EL (cell line): ENCODE measurements around the gene CADPS.

ENCODE experiments used
- DNase-seq: peaks from one replicate; pipeline ENCODE4 v3.0.0-alpha.2; 2016

The CADPS gene

DNA sequence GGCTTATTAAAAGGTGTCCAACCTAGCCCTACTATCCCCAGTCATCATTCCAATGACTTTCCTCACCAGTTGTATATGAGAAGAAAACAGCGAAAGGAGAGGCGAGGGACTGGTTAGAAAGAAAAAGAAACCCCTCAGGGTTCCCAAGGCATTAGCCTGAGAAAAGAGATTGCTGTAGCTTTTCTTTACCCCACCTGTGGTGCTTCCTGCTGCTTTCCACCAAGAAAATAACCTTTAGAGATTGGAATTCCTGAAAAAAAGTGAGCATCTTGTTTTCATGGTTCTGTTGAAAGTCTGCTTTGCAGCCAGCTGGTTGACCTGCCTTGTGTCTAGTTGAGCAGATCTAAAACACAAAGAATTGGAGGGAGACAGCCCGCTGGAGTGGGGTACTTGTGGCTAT lies 196.4 kb downstream of the CADPS start:
- DNase-seq: no peak

DNA sequence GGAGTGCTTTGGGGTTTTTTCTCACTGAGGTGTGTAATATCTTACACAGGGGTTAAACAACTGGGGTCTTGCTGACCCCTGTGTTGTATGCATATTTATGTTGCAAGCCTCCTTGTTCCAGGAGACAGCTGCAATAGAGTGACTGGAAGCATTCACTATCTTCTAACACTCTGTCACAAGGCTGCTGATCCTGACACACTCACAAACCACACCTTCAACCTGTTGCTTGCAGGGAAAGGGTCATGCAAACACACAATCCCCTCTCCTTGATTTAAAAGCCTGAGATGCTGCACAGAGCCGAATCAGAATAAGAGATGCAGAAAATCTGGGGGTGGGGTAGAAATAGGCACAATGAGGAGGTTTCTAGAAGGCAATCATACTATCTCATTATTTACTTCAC lies 197.3 kb downstream of the CADPS start:
- DNase-seq: no peak

DNA sequence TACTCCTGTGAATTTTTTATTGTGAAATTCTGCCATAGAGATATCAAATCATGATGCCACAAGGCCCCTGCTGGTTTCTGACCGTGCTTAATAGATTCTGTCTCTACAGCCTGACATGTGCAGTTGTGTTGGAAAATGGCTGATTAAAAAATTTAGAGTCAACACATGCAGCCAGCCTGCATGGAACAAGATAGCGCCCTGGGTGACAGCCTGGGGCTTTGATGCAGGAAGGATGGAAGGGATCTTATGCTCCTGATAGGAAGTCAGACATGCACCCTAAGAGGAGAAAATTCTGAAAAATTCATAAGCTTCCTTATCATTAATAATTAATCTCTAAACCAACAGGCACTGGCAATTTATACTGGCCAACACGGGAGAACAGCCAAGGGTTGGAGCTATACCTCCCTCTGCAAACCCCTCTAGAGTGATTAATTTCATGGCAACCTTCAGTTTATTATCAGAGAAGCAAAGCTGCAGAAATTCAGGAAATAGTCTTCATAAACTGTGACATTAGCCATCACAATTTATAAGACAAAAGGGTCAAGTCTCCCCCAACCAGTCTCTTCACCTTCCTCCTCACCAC lies 198.4 kb downstream of the CADPS start:
- no peak for DNase-seq

DNA sequence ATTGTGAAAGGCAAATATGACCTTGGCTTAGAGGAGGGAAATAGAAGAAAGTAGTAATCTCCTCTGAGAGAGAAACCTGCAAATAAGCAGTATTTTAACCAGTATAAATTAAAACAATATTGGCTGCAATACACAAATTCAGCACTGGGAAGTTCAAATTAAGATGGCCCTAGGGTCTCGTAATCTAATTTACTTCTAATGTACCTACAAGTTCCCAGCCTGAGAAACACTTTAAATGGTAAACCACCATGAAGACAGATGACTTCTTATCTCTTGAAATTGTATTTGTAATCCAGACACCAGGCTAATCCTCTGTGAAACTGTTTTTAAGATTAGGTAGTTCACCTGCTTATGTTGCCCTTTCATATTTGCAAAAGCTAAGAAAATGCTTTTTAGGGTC lies 199.7 kb downstream of the CADPS start:
- DNase-seq: no peak

DNA sequence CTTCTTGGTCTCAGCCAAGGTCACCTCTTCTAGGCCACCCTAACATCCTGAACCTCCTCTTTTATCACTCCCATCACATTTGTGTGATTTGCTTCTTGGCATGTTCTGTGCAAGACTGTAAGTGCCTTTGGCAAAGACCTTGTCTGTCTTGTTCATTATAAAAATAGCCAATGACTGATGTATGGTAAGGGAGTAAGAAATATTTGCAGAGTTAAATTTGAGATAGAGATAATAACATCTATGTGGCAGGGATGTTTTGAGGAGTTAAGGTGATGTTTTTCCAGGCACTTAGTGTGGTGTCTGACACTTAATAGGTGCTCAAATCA lies 202.3 kb downstream of the CADPS start:
- no peak for DNase-seq

DNA sequence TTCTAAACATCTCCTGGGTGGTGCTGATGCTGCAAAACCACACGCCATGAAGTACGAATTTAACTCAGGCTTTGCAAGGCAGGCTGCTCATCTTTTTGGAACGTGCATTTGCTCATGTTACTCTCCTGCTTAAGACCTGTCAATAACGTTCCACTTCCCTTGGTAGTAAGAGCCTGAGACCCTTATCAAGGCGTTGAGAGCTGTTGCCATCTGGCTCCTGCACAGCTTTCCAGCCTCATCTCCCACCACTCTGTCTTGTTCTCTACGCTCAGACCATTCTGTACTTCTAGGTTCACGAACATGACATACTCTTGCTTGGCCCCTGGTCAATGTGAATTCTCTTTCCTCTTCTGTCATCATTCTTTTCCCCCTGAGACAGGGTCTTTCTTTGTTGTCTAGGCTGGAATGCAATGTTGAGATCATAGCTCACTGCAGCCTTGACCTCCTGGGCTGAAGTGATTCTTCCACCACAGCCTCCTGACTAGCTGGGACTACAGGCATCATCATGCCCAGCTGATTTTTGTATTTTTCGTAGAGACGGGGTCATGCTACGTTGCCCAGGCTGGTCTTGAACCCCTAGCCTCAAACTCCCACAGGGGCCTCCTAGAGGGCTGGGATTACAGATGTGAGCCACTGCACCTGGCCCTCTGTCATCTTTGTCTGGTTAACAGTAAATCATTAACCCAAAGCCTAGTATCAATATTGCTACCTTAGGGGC lies 202.8 kb downstream of the CADPS start:
- DNase-seq: no peak

DNA sequence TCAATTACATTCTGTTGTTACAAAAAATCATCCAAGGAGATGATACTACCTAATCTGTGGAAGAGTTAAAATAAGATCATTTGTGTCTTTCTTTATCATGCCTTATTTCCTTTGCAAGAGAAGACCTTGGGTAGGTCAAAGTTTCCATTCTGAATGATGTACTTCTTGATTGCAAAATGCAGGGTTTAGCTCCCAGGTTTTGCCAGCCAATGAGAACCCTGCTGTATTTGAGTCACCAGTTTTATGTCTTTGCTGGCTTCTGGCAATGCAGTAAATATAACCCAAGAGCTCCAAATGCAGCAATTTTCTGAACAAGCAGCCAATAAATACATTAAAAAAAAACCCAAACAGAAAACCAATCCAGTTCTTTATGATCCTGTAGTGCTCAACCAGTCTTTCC lies 204.9 kb downstream of the CADPS start:
- DNase-seq: no peak

DNA sequence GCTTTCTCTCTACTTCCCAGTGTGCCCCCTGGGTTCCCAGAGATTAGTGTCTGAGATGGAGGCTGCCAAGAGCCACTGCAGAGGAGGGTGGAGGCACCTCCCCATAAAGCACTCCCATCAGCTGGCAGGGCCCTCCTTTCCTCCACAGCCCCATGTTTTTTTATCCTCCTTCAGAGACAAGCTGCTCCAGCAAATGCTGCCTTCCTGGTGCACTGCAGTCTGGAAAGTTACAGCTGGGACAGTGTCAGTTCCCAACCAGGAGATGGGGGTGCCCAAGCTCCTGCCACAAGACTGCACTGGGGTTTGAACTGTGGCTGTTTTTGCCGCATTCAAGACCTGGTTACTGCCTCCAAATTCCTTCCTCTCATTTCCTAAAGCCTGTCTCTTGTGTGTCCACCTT lies 206.1 kb downstream of the CADPS start:
- no peak for DNase-seq

DNA sequence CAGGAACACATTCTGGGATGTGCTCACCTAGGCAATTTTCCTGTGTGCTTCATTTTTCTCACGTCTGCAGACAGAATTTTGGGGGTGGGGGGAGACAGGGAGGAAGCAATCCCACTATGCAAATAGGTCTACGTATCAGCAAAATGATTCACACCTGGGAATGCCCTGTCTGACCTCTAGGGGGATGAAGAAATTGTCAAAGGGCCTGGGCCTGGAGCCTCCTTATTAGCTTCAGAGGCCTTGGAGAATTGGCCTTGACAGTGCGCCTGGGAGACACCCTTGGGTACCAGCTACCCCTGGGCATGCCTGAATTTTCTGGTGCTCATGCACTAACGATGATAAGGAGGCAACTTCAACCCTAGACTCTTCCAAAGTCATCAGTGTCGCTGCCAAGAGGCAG lies 207.5 kb downstream of the CADPS start:
- DNase-seq: no peak

DNA sequence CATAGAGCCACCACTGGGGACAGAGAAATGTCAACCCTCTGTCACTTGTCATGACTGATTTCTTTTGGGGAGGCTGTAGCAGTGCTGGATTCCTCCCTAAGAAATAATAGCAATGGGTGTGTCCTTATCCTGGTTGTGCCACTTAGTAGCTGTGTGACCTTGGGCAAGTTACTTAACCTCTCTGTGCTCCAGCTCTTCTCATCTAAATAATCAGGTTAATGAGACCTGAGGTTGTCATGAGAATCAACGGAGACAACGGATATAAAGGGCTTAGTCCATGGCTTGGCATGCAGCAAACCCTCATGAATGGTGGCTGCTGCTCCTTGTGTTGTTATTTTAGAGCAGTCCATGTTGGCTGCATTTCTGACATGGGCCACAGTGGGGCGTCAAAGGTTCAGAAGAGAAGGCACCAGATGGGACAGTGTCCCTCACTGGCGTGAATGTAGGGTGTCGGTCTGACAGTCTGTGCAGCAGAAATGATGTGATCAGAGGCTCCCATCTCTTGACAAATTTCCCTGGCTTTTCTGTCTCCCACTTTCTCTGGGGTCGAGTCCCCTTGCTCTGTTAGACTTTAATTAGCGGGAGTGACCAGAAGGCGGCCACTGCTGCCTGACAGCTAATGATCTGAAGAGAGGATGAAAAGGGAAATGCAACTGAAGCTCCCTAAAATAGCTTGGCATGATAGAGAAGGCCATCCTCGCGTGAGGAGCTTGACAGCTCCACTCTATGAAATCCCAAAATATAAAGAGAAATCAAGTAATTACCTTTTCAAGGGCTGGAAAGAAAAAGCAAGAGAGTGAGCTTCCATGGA lies 209.4 kb downstream of the CADPS start:
- peak; percentile 55 for DNase-seq

DNA sequence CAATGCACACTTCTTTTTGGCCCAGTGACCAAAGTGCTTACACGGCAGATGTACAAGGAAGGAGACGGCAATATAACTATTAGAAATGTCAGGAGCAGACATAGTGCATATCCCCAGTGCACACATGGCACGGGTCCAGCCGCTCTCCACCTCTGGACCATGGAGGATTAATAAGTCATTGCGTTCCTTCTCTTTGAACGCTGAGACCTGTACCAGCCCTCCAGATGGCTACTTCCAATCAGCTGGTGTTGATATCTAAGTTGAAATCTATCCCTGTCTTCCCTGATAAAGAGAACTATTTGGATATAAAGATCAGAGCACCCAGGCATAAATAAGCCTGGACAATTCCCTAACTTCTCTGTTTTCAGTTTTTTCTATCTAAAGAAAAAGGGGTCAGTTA lies 212.5 kb downstream of the CADPS start:
- no peak for DNase-seq

DNA sequence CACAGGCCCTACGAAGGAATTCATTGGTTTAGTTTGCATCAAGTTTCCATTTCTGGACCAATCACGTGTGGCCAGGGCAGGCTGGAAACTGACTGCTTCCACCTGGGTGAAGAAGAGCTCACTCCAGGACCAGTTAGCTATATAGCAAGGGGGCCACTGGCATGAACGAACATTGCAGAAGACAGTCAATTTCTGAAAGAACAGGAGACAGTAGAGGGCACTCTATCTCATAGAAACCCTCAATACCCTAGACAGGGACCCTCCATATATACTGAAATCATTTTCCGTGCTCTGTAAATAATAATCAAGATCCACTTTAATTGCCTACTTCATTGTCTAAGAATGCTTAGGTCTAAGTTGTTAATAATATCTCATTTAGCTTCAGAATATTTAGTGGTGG lies 215.6 kb downstream of the CADPS start:
- no peak for DNase-seq

DNA sequence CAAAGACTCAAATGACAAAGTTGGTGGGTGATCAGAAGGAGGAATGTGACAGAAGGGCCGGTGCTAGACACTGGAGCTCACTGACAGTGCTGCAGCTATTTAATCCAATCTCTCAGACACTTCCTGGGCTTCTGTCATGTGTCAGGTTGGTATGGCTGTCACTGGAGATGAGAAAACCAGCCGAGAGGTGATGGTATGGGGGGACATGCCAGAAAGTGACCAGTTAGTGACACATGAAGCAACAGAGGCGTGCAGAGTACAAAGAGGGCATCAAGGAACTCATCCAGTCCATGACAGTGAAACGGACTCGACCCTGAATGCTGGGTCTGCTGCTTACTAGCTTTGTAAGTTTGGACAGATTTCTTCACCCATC lies 219.5 kb downstream of the CADPS start:
- DNase-seq: no peak

DNA sequence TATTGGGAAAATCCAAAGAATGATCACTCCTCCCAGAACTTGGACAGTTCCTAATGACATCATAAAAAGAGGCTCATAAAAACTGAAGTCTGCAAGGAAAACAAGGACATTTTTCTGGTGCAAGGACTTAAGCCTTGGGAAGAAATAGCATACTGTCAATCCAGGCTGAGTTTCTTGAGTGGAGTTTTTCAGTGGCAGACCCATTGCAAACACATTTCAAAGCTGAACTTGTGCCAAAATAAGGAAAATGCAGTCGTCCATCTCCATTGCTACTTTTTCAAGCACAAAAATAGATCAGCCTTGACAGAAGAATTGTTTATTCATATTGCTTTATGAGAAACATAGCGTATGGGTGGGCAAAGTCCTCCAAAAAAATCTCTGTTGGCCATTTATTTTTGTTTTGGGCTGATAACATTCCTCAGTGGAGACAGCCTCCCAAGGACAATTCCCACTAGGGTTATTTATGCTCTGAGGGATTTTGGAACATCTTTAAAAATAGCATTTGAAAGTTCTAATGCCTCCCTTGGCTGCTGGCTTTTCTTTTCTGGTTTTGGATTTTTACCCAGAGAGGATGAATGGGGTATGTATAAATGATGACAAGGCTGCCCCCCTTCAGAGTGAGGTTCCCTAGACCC lies 220.0 kb downstream of the CADPS start:
- DNase-seq: no peak

DNA sequence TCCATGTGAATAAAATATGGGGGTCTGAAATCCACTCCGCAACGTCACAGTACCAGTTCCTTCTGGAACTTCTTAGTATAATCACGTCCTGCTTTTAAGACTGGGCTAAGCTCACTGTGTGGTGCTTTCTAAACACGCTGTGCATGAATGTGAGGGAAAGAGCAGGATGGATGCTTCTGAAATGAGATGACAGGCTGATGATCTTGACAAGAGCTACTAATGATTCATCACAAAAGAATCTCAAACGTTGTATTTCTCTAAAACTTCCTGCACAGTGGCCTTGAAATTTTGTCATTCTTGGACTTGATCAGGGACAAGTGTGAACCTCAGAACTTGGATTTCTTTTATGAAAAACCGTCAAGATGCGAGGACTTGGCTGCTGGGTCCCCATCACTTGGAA lies 221.4 kb downstream of the CADPS start:
- DNase-seq: no peak

DNA sequence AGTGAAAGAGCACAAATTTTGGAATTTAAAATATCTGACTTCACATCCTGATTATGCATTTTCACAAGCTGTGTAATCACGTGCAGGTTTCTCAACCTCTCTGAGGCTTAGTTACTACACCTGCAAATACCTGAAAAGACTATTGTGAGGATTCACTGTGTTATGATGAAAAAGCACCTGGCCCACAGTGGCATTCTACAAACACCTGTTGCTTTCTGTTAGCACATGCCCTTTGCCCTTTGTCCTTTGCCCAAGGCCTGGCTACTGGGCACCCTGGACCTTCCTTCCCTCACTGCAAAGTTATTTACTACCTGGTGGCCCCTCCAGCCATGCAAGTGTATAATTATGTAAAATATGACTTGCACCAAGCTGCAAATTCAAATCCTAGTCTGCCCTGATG lies 227.5 kb downstream of the CADPS start:
- no peak for DNase-seq

DNA sequence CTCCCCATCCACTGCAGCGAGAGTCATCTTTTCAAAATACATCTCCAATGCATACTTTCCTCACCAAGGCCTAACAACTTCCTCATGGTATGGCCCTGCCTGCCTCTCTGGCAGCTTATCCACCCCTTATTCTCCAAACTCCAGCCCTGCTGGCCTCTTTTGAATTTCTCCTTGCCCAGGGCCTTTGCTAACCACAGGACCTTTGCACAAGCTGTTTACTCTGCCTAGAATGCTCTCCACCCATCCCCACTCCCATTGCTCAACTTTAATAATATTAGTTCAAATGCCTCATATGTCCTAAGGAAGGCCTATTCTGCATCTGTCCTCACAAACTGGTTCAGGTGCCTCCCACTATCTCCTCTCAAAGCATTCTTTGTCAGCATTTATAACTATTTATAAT lies 230.7 kb downstream of the CADPS start:
- DNase-seq: no peak

DNA sequence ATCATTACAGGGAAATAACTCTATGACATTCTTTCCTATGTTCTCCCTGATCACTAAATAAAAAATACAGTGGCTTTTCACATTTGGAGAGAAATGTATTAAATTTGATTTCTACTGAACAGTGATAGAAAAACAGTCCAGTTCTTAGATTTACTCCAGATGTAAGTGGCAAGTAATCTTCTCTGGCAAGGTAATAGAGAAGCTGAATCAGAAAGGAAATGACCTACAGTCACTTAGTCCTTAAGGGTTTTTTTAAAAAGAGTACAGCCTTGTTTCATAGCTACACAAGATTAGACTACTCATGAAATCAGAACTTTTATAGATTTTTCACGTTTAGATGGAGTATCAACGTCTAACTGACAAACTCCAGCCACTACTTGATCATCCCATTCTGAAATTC lies 236.9 kb downstream of the CADPS start:
- DNase-seq: no peak

DNA sequence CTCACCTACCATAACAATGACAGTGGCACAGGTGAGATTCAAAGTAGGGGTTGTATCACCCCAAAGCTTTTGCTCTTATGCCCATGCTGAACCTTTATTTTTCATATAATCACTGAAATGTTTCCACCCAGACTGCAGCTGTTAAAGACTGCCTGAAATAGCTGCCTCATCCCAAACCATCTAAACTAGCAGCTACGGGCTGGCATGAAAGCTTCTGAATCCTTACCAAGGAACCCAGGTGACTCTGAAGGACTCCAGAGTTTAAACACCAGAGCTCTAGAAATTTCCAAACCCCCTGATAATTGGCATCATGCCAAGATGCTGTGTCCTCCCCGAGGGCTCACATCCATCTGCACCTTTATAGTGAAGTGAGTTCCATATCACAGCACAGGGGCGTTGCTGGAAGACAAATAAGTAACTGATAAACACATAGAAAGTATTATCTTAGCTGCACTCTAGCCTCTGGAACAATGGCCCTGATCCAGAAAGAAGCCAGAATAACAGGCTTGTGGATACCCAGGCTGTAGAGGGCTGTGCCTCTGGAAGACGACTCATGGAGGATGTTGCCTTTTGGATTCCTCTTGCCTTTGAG lies 238.9 kb downstream of the CADPS start:
- no peak for DNase-seq

DNA sequence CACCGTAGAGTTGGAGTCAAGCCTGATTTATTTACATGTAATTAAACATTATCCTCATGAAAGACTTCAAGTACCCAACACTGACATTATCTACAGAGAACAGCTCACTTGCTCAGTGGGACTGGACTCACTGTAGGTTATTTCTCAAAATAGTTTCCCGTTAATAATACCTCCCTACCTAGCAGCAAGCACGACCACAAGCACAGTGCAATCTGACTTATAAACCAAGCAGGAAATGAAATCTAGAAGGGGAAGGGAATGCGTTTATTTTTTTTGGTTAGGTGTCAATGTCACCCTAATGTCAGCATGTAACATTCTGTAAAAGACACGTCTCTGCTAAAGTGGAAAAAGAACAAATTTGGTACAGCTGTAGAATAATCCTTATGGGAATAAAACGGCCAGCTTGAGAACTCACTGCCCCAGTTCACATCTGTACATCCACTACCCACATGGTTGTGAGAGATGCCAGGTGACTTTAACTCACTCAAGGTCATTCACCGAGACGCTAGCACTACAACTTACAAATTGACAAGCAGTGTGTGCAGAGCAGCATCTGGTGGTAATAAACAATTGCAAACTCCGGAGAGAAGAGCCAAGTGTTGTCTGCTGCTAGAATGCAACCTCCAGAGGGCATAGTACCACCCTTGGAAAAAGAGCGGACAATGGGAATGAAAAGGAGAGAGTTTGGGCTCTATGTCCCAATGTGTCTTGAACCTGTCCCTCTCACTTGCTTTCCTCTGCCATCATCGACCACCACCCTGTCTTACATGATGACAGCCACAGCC lies 242.5 kb downstream of the CADPS start:
- DNase-seq: no peak

DNA sequence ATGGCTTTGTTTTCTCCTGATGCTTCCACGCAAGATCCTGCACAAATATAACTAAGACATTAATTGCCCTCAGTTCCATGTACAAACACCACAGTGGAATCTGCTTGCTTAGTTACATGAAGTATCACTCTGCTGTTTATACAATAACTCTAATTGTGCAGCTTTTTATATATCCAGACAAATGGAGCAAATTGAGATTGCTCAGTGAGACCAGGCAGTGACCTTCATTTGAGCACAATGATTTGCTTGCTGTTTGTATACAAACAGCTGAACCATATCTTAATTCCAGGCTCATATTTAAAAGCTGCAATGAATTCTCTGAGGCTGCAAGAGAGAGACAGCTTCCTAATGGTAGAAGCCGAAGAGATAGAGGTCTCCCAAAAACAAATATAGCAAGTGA lies 243.7 kb downstream of the CADPS start:
- DNase-seq: no peak

DNA sequence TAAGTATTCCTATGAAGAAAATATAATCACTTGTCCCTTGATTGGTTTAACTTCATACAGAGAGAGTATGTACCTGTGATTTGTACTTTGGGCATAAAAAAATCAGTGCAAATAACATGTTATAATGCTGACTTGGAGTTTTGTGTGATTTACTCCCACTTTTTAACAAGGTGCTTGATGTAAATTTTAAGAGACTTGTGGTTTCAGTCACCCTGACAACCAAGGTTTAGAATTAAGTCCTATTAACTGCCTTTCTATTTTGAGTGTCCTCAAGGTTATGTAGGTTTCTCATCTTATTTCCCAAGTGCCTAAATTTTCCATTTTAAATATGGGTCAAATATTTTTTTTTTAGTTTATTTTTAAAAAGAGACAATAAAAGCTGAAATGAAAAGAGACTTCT lies 244.6 kb downstream of the CADPS start:
- no peak for DNase-seq

DNA sequence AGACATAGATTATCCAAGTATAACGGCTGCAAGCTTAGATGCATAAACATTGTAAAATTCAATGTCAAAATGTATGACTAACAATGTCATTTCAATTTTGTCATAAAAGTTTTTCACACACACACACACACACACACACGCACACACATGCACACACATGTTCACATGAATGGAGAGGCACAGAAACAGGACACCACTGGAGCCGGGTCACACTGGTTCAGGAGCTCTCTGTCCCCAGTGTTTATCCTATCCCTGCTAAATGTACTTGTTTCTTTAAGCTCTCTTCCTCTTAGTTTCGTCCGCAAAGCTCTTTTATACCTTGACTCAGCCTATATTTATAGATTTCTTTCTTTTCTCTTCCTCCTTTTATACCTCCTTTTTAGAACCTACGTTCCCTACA lies 249.9 kb downstream of the CADPS start:
- DNase-seq: no peak
